ENCODE results near the gene DNAJC19. TPM values are rescaled to one million over a fixed set of nuclear protein-coding genes. Genes with fewer than 3 reads are reported as not detected.

Gene DNAJC19
- total RNA-seq, 5 donors from 2014 or later (not counting 1 experiment from before 2014, with no cell fraction given), result 29.2 to 52.6 (median 42.0) TPM

Other genes starting within 250 kb of the DNAJC19 start
- gene FXR1, start 77.1 kb downstream of the DNAJC19 start, total RNA-seq, result 100 to 1,000 TPM in 3 of 5 donors, 10 to 100 TPM in 2; 97.5 to 150 (median 100) TPM

Measured in T-cell (primary cell).